ENCODE data around the gene PIGBOS1. TPM values are rescaled to one million over a fixed set of nuclear protein-coding genes. Genes with fewer than 3 reads are reported as not detected.

Gene PIGBOS1
- total RNA-seq, 1 donor from 2014 or later: 9.6 TPM

- Mint-ChIP-seq H3K27me3 (ENCODE audit: low read depth) (no peaks in the 10 kb centered on the region), H3K27ac (ENCODE audit: unreplicated experiment) (no peak overlapping the region), H3K9me3 (ENCODE audit: low read depth) (no peaks in the 10 kb centered on the region), H3K4me1 (ENCODE audit: low read depth) (no peaks in the 10 kb centered on the region), H3K4me3 (ENCODE audit: unreplicated experiment) (no peak overlapping the region), H3K36me3 (ENCODE audit: low read depth) (peaks cover 9% of the 10 kb centered on the region)
- no peak for TF ChIP-seq CTCF (IDR thresholded peaks at IDR 0.05)
- no peak for DNase-seq (ENCODE audit: low spot score)
These were observed 15.4 kb upstream of the PIGBOS1 start for GRCh38 chr15:55334371-55334770.

- Mint-ChIP-seq H3K27me3 (ENCODE audit: low read depth) (no peaks in the 10 kb centered on the region), H3K27ac (ENCODE audit: unreplicated experiment) (no peak overlapping the region), H3K36me3 (ENCODE audit: low read depth) (peaks cover 5% of the 10 kb centered on the region), H3K9me3 (ENCODE audit: low read depth) (no peaks in the 10 kb centered on the region), H3K4me3 (ENCODE audit: unreplicated experiment) (no peak overlapping the region), H3K4me1 (ENCODE audit: low read depth) (no peaks in the 10 kb centered on the region)
- DNase-seq (ENCODE audit: low spot score): no peak
- no peak for TF ChIP-seq CTCF (IDR thresholded peaks at IDR 0.05)
These were observed 8.5 kb upstream of the PIGBOS1 start for GRCh38 chr15:55327387-55327786.

DNA sequence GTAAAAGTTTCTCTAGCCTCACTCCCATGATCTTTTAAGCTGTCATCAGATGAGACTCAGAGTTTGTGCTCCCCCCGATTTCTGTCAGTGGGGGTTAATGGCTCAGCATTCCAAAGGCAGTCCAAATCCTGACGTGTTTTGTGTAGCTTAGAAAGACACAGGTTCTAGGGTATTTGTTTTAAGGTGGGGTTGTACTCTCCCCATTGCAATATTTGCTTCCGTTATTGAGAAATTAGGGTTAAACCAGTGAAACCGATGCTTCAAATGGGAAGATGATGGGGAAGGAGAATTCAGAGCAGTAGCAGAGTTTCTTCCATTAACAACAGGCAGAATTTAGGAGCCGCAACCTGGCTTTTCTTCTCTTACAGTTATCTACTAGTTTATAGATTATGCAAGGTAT, 3.5 kb upstream of the PIGBOS1 start:
- no peak for DNase-seq (ENCODE audit: low spot score)
- Mint-ChIP-seq H3K27me3 (ENCODE audit: low read depth) (no peaks in the 10 kb centered on the region), H3K9me3 (ENCODE audit: low read depth) (no peaks in the 10 kb centered on the region), H3K4me1 (ENCODE audit: low read depth) (peaks cover 21% of the 10 kb centered on the region), H3K36me3 (ENCODE audit: low read depth) (peaks cover 1% of the 10 kb centered on the region), H3K27ac (ENCODE audit: unreplicated experiment) (no peak overlapping the region), H3K4me3 (ENCODE audit: unreplicated experiment) (no peak overlapping the region)
- no peak for TF ChIP-seq CTCF (IDR thresholded peaks at IDR 0.05)

GRCh38 chr15:55320963-55321362, 2.0 kb upstream of the PIGBOS1 start:
- no peak overlapping the region for H3K27ac Mint-ChIP-seq (ENCODE audit: unreplicated experiment)
- no peaks in the 10 kb centered on the region for H3K27me3 Mint-ChIP-seq (ENCODE audit: low read depth)
- H3K36me3 Mint-ChIP-seq (ENCODE audit: low read depth): peaks cover 1% of the 10 kb centered on the region
- no peak for DNase-seq (ENCODE audit: low spot score)
- TF ChIP-seq CTCF (IDR thresholded peaks at IDR 0.05): no peak
- H3K9me3 Mint-ChIP-seq (ENCODE audit: low read depth): no peaks in the 10 kb centered on the region
- peaks cover 30% of the 10 kb centered on the region for H3K4me1 Mint-ChIP-seq (ENCODE audit: low read depth)
- no peak overlapping the region for H3K4me3 Mint-ChIP-seq (ENCODE audit: unreplicated experiment)

DNA sequence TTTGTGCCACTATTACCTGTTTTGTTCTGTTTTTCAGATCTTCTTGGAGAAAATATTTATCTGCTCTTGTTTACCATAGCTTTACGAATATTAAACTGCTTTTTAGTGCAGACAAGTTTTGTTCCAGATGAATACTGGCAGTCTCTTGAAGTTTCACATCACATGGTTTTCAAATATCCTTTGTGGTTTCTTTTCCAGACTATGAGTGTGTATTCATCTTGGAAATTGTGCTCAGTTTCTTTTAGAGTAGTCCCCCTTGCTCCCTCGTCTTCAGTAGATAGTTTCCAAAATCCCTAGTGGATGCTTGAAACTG, 1.3 kb upstream of the PIGBOS1 start:
- H3K27ac Mint-ChIP-seq (ENCODE audit: unreplicated experiment): no peak overlapping the region
- no peak for TF ChIP-seq CTCF (IDR thresholded peaks at IDR 0.05)
- H3K4me3 Mint-ChIP-seq (ENCODE audit: unreplicated experiment): peak overlapping the region; percentile 41

More for the DNA sequence above, 1.3 kb upstream of the PIGBOS1 start:
- no peaks in the 10 kb centered on the region for H3K9me3 Mint-ChIP-seq (ENCODE audit: low read depth)
- peaks cover 1% of the 10 kb centered on the region for H3K36me3 Mint-ChIP-seq (ENCODE audit: low read depth)
- H3K27me3 Mint-ChIP-seq (ENCODE audit: low read depth): no peaks in the 10 kb centered on the region
- no peak for DNase-seq (ENCODE audit: low spot score)
- H3K4me1 Mint-ChIP-seq (ENCODE audit: low read depth): peaks cover 34% of the 10 kb centered on the region
